Superior temporal gyrus (tissue), 1 donor: ENCODE data around the gene CXCR6.

Experiments
- DNase-seq: peaks from one replicate; pipeline ENCODE4 v3.0.0-alpha.2; 2016; ENCODE audit errors: extremely low spot score

CXCR6 gene

GRCh38 chr3:45968149-45968548, 24.9 kb downstream of the CXCR6 start:
- DNase-seq = no peak

GRCh38 chr3:45968706-45969105, 25.4 kb downstream of the CXCR6 start:
- DNase-seq = no peak

GRCh38 chr3:45969116-45969515, 25.9 kb downstream of the CXCR6 start:
- no peak for DNase-seq

- no peak for DNase-seq
Measured at GRCh38 chr3:45969953-45970352, 26.7 kb downstream of the CXCR6 start.

- no peak for DNase-seq
Measured at GRCh38 chr3:45972534-45973402, 29.5 kb downstream of the CXCR6 start.

- DNase-seq = no peak
Measured at GRCh38 chr3:45974686-45975085, 31.4 kb downstream of the CXCR6 start.

DNA sequence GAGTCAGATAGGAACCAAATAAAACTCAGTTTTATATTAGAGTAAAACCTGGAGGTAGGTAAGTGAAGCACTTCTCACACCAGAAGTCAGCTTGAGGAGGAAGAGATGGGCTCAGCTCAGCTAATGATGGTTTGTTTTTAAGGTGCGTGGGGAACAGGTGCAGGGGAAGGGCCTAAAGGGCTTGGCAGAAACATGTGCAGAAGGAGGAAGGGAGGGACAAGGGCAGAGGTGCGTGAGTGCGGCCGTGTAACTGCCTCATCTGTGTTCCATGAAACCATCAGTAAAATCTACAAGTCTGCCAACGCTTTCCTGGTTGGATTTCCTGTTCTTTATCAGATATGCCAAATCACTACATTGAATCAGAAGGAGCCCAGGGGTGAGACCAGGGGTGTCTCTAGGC, 32.4 kb downstream of the CXCR6 start:
- no peak for DNase-seq

DNA sequence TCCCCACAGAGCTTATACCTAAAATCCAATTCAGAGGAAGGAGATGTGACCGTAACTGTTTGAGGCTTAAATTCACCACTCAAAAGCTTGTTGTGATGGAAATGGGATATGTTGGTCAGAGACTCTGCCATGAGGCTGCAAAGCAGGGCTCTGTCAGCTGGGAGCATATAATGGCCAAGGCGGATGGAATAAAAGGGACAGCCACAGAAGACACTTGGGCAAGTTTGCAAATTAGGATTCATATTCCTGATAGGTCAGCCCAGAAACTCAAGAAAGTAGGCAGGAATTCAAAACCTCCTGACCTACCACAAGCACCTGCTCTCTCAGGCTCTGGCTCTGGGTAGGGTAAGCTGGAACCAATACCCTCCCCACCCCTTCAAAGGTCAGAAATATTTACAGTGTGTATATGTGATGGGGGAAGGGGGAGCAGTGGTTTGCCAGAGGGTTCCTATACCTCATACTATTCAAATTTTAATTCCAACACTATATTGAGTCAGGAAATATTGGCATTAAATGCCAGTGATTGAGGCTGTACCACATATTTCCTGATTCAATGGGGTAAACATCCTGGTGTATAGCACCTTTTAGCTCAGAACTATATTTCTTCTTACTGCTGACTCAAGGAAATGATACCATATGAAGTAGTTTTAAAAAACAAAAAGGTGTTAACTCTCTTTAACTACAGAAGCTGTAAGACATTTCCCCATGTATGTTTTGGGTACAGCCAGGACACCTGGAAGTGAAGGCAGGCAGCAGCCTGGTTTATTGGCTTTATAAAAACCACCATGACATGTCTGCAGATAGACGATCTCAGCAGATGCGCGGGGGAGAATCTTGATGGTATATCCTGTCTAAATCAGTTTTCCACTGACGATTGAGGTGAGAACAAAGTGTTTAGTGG, 33.2 kb downstream of the CXCR6 start:
- DNase-seq = no peak

DNA sequence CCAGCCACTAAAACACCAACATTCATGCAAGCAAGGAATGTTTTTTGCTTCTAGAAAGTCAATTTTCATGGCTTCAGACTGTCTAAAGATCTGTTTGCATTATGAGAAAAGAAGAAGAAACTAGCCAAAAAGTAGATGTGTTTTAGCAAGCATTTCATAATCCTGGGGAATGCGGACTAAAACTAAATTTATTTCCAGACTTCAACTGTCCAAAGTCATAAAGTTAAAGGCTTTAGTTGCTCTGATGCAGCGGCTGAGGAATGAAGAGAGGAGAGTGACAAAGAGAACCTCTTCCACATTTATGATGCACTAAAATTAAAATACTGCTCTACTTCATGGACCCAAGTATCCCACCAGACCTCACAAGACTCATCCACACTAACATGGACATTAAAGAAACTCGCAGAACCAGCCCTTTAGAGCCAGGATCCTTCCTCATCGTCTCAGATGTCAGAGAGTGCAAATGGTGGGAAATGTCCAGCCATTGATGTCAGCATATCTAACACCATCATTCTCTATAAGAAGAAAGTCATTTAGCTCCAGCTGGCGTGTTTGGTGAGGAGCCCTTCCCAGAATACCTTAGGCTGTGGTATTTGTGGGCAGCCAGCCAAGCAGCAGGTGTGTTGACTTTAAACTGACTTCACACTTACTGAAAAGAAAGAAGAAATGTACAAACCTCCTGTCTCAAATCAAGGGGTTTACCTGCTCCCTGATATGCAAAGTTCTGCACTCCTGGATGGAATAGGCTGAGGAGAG, 34.9 kb downstream of the CXCR6 start:
- no peak for DNase-seq

DNA sequence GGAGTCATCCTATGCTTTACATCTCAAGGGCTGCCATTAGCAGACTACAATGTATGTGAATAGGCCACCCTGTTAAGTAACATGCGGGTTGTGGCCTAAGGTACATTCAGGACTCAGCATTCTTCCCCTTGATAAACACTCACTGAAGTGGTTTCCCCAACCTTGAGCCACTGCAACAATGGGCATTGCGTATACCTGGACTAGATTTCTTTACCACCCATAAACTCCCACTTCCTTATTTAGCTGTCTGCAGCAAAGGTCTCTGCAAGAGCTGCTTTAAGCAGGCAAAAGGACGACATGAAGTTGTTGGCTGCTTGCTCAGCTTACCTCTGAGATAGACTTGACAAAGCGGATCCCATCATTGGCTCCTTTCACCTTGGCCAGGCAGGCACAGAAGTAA, 36.1 kb downstream of the CXCR6 start:
- DNase-seq = no peak

- no peak for DNase-seq
Measured at GRCh38 chr3:45980229-45980813, 37.1 kb downstream of the CXCR6 start.

DNA sequence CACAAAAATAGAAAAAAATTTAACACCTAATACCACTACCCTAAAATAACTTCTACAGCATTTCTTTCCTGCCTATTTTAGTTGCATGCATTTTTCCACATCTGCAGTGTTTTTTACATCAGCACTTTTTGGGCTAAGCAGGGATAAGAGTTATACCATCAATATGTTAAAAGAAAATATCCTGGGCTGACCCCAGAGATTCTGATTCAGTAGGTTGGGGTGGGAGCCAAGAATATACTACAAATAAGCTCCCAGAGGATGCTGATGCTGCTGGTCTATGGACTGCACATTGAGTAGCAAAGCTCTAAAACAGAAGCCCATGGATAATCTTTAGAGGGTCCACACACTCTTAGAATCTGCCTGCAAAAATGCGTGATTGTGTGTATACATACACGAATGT, 37.6 kb downstream of the CXCR6 start:
- DNase-seq = no peak

DNA sequence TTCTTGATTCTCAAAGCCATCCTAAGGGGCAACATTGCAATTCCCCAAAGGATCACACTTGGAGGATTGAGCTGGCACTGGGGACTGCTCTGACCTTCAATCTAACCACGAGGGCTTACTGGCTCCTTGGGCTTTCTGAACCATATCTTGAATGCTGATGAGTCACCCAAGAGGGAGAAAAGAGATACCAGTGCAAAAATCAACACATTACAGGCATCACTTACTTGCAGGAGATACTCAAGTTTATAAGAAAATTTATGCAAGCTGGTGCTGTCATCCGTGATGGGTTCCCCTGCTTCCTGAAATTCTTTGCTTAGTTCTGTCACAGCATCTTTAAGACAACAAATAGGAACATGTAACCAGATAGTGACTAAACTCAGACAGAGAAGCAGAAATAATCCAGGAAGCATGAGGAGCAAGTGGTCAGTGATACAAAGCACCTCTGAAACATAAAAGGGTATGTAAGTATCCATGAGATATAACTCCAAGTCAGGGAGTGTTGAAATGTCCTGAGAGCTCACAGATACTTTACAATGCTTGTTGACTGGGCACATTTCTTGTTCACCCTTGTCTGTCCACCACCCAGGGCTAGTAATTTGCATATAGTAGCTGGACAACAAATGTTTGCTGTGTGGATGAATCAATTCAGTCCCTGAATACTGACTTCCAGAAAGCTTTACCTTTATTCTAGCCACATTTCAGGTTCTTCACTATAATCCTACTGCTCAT, 38.2 kb downstream of the CXCR6 start:
- no peak for DNase-seq

DNA sequence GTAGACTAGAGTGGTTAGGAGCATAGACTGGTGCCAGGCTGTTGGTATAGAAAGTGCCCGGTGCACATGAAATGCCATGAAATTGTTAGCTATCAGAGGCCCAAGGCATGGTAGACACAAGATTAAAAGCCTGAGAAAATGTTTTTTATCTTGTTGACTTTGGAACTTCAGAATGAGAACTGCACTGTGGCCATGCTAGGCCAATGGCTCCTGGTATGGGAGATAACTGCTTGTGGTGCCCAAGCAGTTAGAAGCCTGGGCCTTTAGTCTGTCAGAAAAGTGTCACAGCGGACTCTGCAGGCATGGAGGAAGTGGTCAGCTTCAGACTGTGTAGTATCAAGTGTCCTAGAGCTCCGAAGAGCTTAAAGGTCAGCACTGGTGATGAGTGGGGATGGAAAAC, 40.5 kb downstream of the CXCR6 start:
- no peak for DNase-seq

GRCh38 chr3:45984331-45985312, 41.4 kb downstream of the CXCR6 start:
- DNase-seq = no peak

GRCh38 chr3:45985532-45986302, 42.5 kb downstream of the CXCR6 start:
- no peak for DNase-seq

- DNase-seq = no peak
Measured at GRCh38 chr3:45986303-45986982, 43.2 kb downstream of the CXCR6 start.
